ENCODE measurements around the gene TECTB. TPM values are rescaled to one million over a fixed set of nuclear protein-coding genes. Genes with fewer than 3 reads are reported as not detected.

The TECTB gene
- total and polyA plus RNA-seq, 12 donors: not detected

- H3K4me3 ChIP-seq: no peak overlapping the region
- intact Hi-C loops (cut with DNase I): no loop called here
- no peak for DNase-seq
- H3K4me1 ChIP-seq: no peaks in the 10 kb centered on the region
- no peaks in the 10 kb centered on the region for H3K27me3 ChIP-seq
- no peaks in the 10 kb centered on the region for H3K36me3 ChIP-seq
- peaks cover 0 to 37% (median 17%) of the 10 kb centered on the region in 11 donors for H3K9me3 ChIP-seq
- WGBS, 2 donors: 86 to 92% methylated on average over 5 of the region's 5 CpGs
- no peak overlapping the region for H3K27ac ChIP-seq
- TF ChIP-seq CTCF (IDR thresholded peaks at IDR 0.05): no peak
- ATAC-seq: peak in 1 of 8 donors; percentile 39
Observed at GRCh38 chr10:112239347-112239746, 43.9 kb upstream of the TECTB start.

GRCh38 chr10:112240441-112240840, 42.8 kb upstream of the TECTB start:
- H3K27me3 ChIP-seq: no peaks in the 10 kb centered on the region
- WGBS, 2 donors: 90 to 93% methylated on average over 13 of the region's 13 CpGs
- no peaks in the 10 kb centered on the region for H3K36me3 ChIP-seq
- H3K27ac ChIP-seq: no peak overlapping the region
- TF ChIP-seq CTCF (IDR thresholded peaks at IDR 0.05): no peak
- no peak overlapping the region for H3K4me3 ChIP-seq
- DNase-seq (no peak), ATAC-seq (no peak)
- peaks cover 0 to 37% (median 17%) of the 10 kb centered on the region in 11 donors for H3K9me3 ChIP-seq
- H3K4me1 ChIP-seq: no peaks in the 10 kb centered on the region
- intact Hi-C loops (cut with DNase I): no loop called here

GRCh38 chr10:112241651-112242341, 41.4 kb upstream of the TECTB start:
- no peak overlapping the region for H3K4me3 ChIP-seq
- DNase-seq: no peak
- no peak for TF ChIP-seq CTCF (IDR thresholded peaks at IDR 0.05)
- intact Hi-C loops (cut with DNase I): no loop called here
- 70 to 79% methylated on average over 2 of the region's 2 CpGs for WGBS, 2 donors
- H3K27me3 ChIP-seq: no peaks in the 10 kb centered on the region
- H3K36me3 ChIP-seq: no peaks in the 10 kb centered on the region
- peaks cover 0 to 37% (median 17%) of the 10 kb centered on the region in 11 donors for H3K9me3 ChIP-seq
- H3K4me1 ChIP-seq: no peaks in the 10 kb centered on the region
- ATAC-seq: no peak
- H3K27ac ChIP-seq: no peak overlapping the region

- no peak overlapping the region for H3K4me3 ChIP-seq
- H3K9me3 ChIP-seq: peaks cover 0 to 30% (median 11%) of the 10 kb centered on the region in 11 donors
- DNase-seq (no peak), ATAC-seq (no peak)
- no peak for TF ChIP-seq CTCF (IDR thresholded peaks at IDR 0.05)
- H3K27ac ChIP-seq: no peak overlapping the region
- whole genome bisulfite sequencing, 2 donors: 78 to 91% methylated on average over 2 of the region's 2 CpGs
- no peaks in the 10 kb centered on the region for H3K27me3 ChIP-seq
- no peaks in the 10 kb centered on the region for H3K4me1 ChIP-seq
- intact Hi-C loops (cut with DNase I): no loop called here
- no peaks in the 10 kb centered on the region for H3K36me3 ChIP-seq
Observed at GRCh38 chr10:112242769-112243168, 40.4 kb upstream of the TECTB start.
